DMS153 treated with DMSO at 0.1 percent for 48 hours (cell line): ENCODE results near the gene TMEM44.

Experiments used
- DNase-seq: peaks from one replicate; lab custom pipeline; 2025; ENCODE audit not compliant: unreplicated experiment; lab: John Stamatoyannopoulos, UW

TMEM44 gene

DNA sequence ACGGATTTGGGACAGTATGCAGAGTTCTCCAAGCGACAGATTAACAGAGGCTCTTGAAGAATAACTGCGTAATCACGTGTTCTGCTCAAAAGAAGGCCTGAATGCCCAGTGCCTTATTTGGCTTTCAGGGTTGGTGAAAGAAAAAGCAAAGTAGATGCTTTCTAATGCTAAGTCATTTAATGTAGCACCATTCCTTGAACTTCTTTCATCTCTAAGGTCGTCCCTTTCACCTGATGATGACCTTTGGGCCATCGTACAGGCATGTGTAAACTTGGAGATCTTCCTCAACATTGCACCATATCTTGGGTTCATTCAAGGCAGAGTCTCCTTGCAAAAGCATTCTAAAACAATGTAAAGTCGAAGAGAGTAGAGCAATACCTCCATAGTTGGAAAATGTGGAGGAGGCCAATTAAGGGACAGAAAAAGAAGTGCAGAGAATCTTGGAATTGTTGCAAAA, 48.9 kb downstream of the TMEM44 start:
- no peak for DNase-seq

DNA sequence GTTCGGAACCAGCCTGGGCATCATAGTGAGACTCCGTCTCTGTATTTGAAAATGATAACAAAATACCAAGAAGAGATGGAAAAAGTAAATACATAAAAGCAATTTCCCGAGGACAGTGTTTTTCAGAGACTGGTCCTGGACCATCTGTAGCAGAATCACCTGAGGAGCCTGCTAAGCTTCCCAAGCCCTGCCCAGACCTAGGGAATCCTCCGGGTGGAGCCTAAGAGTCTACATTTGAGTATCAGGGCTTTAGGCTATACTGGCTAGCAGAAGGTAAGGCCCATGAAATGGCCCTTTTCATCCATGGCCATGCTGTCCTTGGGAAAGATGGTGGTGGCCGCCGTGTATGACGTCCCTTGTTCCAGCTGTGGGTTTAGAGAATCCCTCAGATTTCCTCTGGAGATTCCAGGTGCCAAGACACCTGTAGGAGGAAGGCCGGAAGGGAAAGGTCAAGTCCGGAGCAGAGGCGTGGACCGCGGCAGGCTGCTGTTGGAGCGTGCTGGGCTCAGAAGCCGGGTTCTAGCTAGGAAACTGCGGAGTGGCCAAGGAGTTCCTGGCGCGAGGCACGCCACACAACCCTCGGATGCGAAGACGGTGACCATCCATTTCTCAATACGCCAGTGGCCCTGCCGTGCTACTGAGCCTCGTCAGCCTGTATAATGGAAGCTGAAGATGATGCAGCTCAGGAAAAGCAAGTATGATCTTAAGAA, 50.9 kb downstream of the TMEM44 start:
- no peak for DNase-seq

DNA sequence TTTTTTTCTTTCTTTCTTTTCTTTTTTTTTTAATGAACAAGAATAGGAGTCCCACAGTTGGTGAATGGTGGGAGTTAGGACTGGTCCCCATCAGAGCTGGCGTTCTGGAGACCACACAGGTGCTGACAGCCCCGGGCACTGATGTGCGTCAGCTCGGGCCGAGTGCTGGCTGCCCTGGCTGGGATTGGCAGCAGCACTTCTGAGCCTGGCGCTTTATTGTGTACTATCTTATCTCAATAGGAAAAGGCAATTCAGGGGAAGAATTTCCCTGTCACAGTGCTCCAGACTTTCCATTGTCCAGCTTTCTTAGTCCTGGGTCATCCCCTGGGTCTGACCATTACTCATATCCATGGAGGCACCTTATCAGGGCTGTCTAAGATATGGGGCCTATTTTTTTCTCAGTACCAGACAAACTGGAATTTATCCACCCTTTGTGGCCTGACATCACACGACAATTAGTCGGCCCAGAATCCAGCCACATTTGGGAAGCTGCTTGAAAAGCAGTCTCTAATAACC, 54.1 kb downstream of the TMEM44 start:
- no peak for DNase-seq

DNA sequence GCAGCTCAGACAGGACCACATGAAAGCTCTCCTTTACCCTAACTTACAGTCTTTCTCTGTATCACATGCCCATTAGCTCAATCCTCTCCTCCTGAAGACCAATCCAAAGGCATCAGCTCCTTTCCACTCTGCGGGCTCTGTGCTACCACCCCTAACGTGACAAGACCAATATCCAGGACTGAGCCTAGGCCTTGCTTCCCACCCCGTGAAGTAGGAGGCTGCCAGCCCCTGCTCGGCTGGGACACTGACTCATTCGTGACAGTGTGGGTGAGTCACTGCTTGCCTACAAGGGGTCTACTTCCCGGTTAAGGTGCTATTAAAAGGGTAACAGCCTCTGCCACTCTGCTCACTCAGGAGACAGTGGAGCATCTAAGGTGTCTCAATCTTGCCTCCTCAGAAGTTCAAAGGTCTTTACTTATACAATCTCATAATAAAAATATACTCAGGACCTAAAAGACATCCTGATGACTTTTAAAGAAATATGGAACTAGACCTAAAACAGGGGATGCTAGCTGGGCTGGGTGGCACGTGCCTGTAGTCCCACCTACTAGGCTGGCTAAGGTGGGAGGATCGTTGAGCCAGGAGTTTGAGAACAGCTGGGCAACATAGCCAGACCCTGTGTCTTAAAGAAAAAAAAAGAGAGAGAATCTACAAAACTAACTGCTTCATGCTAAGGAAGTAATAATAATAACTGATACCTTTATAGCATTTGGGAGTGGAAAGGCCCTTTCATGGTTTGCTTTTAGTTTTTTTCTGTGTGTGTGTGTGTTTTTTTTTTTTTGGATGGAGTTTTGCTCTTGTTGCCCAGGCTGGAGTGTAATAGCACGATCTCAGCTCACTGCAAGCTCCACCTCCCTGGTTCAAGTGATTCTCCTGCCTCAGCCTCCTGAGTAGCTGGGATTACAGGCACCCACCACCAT, 55.0 kb downstream of the TMEM44 start:
- DNase-seq, result no peak

DNA sequence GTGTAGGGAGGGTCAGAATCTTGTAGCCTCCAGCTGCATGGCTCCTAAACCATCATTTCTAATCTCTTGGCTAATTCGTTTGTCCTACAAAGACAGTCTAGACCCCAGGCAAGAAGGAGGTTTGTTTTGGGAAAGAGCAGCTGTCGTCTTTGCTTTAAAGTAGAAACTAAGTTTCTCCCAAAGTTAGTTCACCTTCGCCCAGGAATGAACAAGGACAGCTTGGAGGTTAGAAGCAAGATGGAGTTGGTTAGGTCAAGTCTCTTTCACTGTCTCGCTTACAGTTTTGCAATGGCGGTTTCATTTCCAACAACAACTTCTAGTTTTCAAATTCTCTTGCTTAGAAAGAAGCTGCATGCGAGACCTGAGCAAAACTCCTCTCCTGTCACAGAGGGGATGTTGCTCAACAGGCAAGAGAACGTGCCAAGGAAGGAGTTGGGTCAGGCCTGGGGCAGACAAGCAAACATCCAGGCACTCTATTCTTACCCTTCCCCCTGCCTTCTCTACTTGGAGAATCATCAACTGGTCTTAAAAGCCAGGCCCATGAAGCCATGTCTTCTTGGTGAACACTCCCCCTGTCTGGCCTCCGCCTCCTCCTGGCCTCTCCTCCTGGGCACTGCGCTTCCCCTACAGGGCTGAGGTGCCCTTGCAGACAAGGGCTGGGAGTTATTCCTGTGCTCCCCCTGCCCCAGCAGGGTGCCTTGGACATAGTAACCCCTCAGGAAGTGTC, 57.6 kb downstream of the TMEM44 start:
- no peak for DNase-seq

- DNase-seq, result no peak
Measured at GRCh38 chr3:194574639-194575483, 58.4 kb downstream of the TMEM44 start.

DNA sequence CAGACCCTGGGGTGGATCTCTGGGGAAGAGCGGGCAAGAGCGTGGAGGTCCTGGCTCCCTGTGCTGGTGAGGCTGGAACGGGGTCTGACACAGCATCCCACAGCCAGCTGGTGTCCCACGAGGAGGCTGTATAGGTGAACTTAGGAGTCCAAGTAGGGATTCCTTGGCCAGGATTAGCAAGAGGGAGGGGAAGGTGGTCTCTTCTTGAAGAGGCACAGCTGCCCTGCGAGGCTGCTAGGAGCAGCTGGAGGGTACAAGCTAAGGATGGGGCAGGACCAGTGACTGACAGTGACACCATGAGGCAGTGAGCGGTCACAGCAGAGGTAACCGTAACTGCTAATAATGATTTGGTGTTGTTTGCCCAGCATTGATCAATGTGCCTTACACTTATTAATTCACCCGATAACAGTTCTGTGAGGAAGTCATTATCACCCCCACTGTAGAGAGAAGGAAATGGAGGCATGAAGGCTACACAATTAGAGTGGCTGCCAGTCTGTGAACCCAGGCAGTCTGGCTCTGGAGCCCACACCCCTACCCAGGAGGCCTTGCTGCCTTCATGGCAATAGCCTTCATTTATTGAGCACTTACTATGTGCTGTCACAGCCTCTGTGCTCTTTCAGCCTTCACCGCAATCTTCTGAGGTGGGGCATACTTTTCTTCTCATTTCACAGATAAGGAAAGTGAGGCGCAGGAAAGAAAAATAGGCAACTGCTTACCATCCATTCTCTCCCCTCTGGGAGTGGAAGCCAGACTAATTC, 59.4 kb downstream of the TMEM44 start:
- peak; percentile 19 for DNase-seq

DNA sequence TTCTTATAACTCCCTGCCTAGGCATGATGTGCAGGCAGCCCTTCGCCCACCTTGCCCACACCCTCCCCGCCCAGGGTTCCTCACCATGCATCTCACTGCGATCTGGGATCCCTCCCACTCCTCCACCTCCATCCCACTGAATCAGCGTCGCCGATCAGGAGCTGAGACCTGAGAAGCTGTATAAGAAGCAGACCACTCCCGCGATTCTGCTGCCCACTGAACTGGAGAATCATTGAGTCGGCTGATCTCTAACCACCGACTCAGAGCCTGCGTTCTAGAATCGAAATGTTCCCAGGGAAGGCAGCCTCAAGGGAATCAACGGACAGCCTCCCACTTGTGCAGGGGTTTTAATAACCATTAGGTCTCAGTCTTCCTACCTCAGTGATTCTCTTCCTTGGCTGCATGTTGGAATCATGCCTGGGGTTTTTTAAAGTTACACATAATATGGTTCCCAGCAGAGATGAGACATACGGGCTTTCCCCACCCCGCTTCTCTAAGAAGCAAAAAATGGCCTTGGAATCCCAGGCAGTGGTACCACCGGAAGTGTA, 60.2 kb downstream of the TMEM44 start:
- no peak for DNase-seq

- no peak for DNase-seq
Measured at GRCh38 chr3:194572143-194572789, 61.0 kb downstream of the TMEM44 start.

DNA sequence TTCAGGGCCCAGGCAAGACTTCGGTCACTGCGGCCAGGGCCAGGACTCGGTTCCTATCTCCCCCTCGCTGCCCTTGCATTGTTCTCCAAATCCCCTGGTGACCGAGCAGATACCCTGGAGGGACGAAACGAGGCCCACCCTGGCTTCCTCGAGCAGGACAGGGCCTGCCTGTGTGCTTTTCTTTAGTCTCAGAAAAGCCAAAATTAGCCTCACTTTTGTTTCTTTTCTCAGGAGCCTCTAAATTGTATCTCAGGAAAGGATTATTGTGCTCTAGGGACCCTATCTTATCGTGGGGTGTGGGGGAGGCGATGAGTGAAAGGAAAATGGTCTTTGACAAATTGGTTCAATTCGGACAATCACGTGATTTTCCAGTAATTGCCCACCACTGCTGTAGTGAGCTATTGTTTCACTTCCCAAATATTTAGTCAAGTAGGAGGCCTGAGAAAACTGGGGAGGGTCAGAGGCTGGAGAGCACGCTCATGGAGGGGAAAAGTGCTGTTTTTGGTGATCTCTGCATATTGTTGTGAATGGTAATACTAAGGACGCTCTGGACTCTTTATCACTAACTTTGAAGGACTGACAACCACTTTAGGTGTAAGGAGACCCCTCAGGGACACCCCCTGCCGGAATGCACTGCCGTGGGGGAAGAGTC, 61.6 kb downstream of the TMEM44 start:
- no peak for DNase-seq

DNA sequence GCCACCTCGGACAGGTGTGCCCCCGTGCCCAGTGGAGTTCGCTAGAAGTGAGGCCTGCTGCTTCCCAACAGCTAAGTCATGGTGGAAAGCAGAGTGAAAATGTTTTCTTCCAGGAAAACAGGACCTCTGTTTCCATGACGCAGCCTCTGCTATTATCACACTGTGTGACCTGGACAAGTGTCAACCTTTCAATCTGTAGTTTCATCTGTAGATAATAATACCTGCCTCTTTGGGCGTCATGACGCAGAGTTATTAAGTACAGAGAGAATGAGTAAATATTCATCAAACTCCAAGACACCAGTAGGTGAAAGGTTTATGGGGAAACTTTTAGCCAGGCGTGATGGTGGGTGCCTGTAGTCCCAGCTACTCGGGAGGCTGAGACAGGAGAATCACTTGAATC, 62.3 kb downstream of the TMEM44 start:
- no peak for DNase-seq

DNA sequence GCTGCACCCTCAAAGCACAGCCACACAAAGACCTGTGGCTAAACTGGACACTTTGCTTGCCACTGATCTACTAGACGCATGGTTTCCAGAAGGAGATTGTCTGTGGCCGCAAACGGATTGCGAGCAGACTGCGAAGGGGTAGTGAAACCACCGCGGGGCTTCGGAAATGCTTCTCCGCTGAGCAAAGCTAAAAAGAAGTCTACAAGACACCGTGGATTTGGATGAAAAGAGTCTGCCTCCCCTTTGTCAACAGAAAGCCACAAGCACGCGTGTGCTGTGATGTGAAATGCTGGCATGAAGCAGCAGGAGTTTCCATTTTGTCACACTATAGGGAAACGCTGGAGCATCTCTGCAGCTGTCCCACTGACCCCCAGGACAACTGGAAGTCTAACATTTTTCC, 63.0 kb downstream of the TMEM44 start:
- DNase-seq, result no peak

GRCh38 chr3:194569252-194569651, 64.0 kb downstream of the TMEM44 start:
- no peak for DNase-seq

DNA sequence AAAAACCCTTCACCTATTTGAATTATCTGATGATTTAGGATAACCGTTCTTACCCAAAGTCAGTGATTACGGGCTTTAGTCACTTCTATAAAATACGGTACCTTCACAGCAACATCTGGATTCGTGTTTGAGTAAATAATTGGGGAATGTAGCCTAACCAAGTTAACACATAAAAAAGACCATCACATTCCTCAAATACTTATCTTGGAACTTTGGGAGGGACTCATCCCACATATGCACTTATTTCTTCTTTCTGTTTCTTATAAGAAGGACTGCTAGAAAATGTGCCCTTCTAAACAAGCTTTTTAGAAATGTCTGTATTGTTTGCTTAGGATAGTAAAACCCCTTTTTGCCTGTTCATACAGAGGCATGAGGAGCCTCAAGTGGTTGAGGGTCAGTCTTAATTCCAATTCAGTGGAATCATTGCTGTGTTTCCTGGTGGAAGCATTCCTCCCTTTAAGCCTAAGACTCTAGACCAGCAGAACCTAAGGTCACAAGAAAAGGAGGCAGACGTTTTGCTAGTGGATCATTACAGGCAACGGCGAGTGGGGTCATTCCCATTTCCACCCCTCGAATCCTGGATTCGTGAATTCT, 67.5 kb downstream of the TMEM44 start:
- no peak for DNase-seq

DNA sequence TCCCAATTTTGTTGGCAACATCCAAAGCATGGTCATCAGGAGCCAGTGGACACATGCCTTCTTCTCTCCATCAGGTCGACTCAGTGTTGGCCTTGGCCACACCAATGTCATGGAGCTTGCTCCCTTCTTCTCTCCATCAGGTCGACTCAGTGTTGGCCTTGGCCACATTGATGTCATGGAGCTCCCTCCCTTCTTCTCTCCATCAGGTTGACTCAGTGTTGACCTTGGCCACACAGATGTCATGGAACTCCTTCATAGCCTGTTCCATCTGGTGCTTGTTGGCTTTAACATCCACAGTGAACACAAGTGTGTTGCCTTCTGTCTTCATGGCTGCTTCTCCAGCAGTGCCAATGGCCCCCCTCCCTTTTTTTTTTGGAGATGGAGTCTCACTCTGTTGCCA, 70.2 kb downstream of the TMEM44 start:
- DNase-seq, result no peak

DNA sequence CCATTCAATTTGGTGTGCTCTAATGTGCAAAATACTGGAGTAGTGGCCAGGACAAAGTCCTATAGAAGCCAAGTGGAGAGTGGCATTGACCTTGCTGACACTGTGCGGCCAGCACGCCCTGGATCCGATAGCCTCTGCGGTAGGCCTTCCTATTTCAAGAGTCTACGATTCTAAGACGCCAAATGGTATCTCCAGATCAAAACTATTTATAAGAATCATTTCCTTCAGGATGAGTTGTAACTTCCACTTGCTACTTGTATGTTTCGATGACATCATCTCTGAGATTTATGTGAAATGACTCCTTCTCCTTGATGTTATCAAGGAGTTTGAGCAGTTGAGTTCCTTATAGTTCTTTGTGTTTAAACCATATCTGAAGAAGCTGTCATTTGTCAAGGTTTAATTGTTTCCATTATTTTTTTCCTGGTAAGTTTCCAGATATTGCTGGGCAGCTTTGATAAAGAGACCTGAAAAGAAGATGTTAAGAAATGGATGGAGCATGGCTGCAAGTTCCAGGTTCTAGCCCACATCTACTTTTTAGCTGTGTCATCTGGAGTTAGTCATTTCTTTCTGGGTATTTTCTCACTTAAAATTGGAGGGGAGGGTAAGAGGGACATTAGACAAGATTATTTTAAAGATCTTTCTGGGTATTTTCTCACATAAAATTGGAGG, 71.8 kb downstream of the TMEM44 start:
- no peak for DNase-seq

DNA sequence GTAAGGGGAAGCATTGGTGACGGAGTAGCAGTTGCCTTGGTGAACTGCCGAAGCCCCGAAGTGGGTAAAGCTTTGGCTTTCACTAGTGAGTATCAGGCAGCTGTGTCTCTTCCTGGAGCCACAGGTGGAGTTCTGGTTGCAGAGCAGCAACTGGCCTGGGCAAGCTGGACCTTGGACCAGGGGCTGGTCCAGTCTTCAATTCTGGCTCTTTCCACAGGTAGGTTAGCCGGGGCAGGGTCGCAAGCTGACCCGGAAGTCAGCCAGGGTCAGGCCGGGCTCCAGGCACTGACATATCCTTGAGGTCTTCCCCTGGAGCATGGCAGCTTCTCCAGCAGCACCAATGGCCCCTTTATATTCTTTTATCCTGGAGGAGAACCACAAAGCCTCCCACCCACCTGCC, 73.2 kb downstream of the TMEM44 start:
- no peak for DNase-seq

GRCh38 chr3:194559530-194559929, 73.7 kb downstream of the TMEM44 start:
- DNase-seq, result no peak
